CD4-positive, alpha-beta T cell treated with Interleukin-17A for 4 hours (primary cell): ENCODE data around the gene PCGF2.

ENCODE experiments used
- DNase-seq: peaks from one replicate; pipeline ENCODE4 v3.0.0-alpha.2; 2020; ENCODE audit warnings: mixed read lengths

Gene PCGF2

DNA sequence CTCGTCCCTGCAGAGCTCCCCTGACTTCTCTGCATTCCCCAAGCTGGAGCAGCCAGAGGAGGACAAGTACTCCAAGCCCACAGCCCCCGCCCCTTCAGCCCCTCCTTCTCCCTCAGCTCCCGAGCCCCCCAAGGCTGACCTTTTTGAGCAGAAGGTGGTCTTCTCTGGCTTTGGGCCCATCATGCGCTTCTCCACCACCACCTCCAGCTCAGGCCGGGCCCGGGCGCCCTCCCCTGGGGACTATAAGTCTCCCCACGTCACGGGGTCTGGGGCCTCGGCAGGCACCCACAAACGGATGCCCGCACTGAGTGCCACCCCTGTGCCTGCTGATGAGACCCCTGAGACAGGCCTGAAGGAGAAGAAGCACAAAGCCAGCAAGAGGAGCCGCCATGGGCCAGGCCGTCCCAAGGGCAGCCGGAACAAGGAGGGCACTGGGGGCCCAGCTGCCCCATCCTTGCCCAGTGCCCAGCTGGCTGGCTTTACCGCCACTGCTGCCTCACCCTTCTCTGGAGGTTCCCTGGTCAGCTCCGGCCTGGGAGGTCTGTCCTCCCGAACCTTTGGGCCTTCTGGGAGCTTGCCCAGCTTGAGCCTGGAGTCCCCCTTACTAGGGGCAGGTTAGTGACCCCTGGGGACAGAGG, 31.6 kb downstream of the PCGF2 start:
- DNase-seq = no peak

DNA sequence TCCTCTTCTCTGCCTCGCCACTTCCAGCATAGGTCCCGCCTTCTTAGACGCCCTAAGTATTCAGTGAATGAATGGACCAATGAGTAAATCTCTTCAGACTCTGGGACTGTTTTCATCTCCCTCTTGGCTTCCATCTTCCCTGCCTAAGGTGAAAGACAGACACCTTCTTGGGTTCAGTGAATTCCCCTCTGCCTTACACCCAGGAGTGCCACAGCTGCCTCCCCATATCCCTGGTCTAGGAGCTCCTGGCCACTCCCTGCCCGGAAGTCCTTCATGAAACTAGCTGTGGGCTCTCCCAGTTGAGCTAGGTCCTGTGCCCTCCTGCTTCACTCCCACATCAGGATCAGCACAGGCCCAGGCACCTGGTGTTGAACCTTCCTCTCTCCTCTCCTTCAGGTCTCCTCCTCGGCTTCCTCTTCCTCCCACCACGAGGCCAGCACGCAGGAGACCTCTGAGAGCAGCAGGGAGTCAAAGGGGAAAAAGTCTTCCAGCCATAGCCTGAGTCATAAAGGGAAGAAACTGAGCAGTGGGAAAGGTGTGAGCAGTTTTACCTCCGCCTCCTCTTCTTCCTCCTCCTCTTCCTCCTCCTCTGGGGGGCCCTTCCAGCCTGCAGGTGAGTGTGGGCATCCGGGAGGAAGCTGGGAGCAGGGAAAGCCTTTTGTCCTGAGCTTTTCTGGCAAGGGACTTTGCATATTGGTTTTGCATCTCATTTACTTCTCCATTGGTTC, 32.8 kb downstream of the PCGF2 start:
- DNase-seq = no peak

DNA sequence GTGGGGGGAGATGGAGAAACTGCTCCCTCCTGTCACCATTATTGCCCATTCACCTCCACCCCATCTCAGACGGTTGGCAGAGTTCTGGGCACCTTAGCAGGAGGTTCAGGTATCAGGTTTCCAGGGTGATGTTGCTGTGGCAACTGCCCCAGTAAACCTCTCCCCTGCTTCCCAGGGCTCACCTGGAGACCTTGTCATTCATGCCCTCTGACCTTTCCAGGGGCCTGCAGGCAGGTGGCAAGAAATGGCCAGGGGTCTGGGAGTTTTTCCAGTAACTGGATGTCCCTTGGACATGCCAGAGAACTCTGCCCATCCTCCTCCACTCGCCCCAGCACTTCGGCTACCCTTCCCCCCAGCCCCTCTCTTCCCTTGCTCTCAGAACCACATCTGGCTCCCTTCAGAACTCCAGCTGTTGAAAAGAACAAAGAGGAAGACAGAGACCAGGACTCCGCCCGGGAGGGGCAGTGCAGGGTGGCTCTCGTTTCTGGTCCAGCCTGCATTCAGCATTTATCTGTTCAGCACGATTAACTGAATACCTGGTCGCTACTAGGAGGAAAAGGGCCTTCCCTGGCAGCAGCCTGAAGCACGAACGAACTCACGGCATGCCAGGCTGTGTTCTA, 34.6 kb downstream of the PCGF2 start:
- DNase-seq = no peak

DNA sequence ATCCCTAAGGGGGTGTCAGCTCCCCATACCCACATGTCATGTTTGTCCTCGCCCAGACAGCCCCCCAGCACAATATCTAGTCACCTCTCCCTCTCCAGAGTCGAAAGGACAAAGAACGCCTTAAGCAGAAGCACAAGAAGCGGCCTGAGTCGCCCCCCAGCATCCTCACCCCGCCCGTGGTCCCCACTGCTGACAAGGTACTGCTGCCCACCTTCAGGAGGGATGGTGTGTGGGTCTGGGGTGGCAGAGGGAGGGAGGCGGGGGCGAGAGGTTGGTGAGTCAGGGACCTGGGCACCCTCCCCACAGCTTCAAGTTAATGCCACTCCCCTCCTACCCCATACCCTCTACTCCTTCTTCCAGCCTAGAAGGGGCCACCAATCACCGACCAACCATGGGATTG, 35.5 kb downstream of the PCGF2 start:
- no peak for DNase-seq

DNA sequence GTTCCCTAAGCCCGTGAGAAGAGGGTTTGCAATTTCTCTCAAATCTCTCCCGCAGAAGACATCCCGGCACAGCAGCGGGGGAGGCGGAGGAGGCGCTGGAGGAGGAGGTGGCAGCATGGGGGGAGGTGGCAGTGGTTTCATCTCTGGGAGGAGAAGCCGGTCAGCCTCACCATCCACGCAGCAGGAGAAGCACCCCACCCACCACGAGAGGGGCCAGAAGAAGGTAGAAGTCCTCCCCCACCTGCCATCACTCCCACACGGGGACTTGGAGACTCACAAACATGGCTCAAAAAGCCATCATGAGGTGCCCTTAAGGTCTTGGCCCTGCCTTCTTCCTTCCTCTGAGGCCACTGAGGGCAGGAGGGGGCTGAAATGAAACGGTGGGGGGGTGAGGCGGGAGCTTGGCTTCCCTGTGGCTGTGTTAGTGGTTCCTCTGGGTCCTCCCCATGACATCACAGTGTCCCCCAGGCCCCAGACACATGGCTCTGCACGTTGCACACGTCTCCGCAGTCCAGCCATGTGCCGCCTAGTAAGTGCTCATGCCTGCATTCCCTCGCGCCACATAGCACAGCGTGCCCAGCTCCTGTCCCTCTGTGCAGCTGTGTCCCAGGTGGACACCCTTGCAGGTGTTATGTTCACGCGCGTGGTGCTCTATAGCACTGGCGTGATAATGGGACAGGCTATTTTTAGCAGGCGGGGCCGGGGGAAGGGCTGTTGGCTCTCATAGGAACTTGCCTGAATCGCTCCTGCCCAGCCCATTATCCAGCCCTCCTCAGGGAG, 36.2 kb downstream of the PCGF2 start:
- no peak for DNase-seq

DNA sequence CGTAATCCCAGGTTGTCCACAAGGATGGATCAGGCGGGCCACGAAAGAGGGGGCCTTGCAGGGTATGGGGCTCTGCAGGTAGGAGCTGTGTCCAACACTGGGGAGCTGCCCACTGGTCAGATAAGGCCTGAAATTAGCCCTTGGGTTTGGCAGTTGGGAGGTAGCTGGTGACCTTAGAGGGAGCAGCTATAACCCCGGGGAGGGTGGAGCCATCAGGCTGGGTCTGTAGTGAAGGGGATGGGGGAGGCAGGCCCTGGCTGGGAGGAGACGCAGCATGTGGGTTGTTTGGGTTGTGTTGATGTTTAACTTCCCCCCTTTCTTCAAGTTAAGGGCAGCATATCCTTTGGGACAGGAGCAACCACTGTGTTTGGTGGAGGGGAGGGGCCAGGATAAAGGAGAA, 37.2 kb downstream of the PCGF2 start:
- no peak for DNase-seq

DNA sequence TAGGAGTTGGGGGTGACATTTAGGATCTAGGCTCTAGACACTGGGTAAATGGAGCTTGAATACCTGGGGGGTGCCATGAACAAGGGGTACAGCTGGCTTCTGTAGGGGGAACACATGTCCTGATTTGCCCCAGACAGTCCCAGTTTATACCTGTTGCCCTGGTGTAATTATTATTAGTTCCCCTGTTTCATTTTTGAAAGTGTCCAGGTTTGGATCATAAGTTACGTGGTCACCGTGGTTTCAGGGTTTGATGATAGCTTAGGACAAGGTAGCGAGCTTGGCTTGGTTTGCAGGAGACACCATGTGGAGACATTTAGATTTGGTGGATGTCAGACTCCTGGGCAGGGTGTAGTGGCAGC, 37.6 kb downstream of the PCGF2 start:
- DNase-seq = no peak

GRCh38 chr17:38709864-38710603, 38.1 kb downstream of the PCGF2 start:
- no peak for DNase-seq

GRCh38 chr17:38709104-38709820, 38.9 kb downstream of the PCGF2 start:
- no peak for DNase-seq

GRCh38 chr17:38707678-38708351, 40.3 kb downstream of the PCGF2 start:
- no peak for DNase-seq

DNA sequence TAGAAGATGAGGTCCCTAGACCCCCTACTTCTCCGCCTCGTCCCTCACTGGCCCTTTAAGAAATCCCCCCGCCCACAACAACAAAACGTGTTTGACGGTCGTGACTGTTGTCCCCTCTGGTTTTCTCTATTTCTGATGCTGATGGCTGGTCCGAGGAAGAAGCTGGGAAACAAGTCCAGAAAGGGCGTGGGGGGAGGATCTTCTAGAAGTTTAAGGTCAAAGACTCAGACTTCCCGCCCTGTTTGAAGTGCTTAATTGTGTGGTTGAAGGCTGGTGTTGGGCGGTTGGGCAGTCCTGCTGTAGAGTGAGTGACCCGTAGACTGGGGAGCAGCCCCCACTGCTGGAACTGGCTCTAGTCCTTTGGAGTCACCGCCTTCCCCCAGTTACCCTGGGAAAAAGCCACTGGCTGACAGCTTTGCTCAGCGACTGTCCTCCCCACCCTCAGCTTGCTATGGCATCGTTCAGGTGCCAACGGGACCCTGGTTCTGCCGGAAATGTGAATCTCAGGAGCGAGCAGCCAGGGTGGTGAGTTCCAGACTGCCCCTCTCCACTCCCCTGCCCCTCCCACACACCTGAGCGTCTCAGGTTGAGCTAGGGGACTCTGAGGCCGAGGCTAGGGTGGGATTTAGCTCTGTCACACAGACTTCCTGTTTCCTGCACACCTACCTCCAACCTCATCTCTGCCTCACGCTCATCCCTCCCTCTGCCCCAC, 41.5 kb downstream of the PCGF2 start:
- peak; percentile 61 for DNase-seq

GRCh38 chr17:38705803-38706504, 42.2 kb downstream of the PCGF2 start:
- peak; percentile 51 for DNase-seq

GRCh38 chr17:38705523-38705802, 42.7 kb downstream of the PCGF2 start:
- no peak for DNase-seq

DNA sequence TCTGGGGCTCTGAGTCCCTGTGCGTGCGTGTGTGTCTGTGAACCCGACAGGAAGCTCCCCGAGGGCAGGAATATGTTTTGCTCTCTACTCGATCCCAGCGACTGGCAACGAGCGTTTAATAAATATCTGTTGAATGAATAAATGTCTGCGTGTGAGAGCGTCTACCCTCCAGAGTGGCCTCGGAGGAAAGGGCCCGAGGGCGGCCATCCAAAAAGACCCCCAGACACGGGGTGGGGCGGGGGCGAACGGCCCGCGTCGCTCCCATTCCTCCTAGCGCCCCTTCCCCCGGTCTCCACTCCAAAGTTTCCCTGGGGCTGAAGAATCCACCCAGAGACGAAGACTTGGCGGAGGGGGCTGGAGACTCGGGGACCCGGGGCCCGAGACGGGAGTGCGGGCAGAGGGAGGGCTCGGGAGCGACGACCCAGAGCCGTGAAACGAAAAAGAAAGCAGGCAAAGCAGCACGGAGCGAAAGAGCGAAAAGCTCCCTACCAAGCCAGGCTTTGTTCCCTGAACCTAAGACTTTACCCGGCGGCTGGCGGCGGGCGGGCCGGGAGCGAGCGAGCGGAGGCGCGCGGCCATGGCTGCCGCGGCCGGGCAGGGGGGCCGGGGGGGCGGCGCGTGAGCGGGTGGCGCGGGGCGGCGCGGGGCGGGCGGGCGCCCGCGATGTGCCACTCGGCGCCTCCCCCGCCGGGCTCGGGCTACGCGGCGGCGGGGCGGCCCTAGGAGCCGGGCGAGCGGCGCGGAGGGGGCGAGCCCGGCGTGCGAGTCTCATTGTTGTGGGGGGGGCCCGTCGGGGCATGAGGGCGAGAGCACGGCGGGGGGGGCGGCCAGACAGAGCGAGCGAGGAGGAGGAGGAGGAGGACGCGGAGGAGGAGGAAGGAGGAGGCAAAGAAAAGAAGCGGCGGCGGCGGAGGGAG, 43.3 kb downstream of the PCGF2 start, which contains the start of gene MLLT6:
Gene MLLT6, plus strand, starts transcription at position 668 of the 917 bp plus-strand sequence. CDS start 360 bp downstream, outside the sequence.
- peak; percentile 83 for DNase-seq

- DNase-seq = peak; percentile 84
Measured at GRCh38 chr17:38703742-38704605, 44.2 kb downstream of the PCGF2 start.

GRCh38 chr17:38702916-38703741, 45.0 kb downstream of the PCGF2 start:
- no peak for DNase-seq
